HG03045 (cell line): ENCODE measurements around the gene FAM13A.
A peak's percentile ranks its signal among the peaks of the same experiment; 100 is the strongest.
"Not testable (repeated sequence)": the region's sequence is repeated elsewhere in the genome, so short reads cannot be mapped to it uniquely, and the experiment has no call there.

ENCODE experiments used
- ATAC-seq: cut with Tn5 transposase; IDR thresholded peaks from one replicate; pipeline ENCODE4 v1.9.1; 2021; ENCODE audit warnings: mild to moderate bottlenecking, moderate library complexity; ENCODE audit not compliant: unreplicated experiment

Gene FAM13A

GRCh38 chr4:89056953-89057398, at the start of gene FAM13A:
TSS of gene FAM13A (minus strand) at chr4:89057185. CDS start at chr4:89056964, 221 bp downstream.
- ATAC-seq, result peak; percentile 69

- ATAC-seq, result no peak
Observed at GRCh38 chr4:89105726-89106125, 48.7 kb upstream of the FAM13A start.

- ATAC-seq, result peak; percentile 95
Observed at GRCh38 chr4:89101256-89102161, 44.5 kb upstream of the FAM13A start.

GRCh38 chr4:89100853-89101252, 43.9 kb upstream of the FAM13A start:
- ATAC-seq, result peak; percentile 9

DNA sequence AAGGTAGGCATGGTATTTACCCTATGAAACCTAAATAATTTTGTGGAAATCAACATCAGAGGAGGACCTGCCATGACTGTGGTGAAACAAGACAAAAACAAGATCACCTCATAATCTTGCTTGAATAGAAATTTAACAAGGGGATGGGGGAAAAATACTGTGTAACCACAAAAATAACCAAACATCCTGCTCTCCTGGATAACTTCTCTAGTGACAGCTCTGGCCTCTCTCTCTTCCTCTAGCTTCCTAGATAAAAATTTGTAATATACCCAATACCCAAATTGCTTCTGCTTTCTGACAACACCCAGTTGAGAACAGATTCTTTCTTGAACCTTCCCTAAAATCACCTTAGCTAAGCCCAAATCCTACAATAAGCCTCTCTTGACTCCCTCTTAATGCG, 42.5 kb upstream of the FAM13A start:
- ATAC-seq, result no peak

GRCh38 chr4:89099034-89099433, 42.0 kb upstream of the FAM13A start:
- no peak for ATAC-seq

- ATAC-seq, result no peak
Observed at GRCh38 chr4:89078300-89078699, 21.3 kb upstream of the FAM13A start.

- ATAC-seq, result no peak
Observed at GRCh38 chr4:89077761-89078160, 20.8 kb upstream of the FAM13A start.

DNA sequence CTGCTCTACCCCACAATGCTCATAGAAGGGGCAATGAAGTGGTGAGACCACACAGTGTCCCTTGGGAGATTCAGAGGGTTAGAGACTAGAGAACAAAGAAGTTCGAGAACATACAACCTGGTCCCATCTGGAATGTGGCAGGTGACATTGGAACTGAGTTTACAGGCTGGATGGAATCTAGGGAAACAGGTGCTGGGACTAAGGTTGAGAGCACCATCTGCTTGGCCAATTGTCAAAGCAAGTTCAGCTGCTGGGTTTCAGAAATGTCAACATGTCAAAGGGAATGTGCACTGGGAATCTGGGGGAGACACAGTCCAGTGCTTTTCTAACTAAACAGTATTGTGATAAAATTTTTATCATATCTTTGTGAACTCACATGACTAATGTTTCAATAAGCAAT, 15.9 kb upstream of the FAM13A start:
- no peak for ATAC-seq

GRCh38 chr4:89071311-89071710, 14.3 kb upstream of the FAM13A start:
- no peak for ATAC-seq

DNA sequence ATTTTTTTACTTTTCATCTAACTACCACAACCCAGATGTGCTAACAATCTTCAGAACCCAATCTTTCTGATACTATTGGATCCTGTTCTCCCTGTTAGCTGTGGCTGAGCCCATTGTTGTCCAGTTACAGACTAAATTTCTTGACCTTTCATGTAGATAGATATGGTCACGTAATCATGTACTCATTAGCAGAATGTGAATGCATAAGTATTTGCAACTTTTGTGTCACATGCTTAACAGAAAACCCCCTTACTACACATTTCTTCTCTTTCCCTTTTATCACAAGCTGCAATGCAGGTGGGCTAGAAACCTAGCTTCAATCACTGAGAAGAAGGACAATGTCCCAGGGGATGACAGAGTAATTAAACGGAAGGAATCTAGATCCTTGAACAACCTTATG, 13.1 kb upstream of the FAM13A start:
- ATAC-seq, result peak; percentile 48

DNA sequence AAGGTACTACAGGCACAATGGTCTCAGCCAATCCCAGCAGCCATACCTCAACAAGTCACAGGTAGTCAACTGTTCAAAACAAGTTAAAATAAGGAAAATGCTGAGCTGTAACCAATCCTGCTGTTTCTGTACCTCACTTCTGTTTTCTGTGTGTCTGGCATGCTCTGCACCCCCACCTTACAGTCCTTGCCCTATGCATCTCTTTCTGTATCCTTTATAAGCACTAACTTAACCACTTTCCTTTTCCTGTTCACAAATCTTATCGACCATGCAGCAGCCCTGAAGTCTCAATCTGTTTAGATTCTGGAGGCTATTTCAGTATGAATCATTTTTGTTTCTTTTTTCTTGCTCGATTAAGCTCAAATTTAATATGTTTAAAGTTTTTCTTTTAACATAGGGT, 12.5 kb upstream of the FAM13A start:
- ATAC-seq, result peak; percentile 50

GRCh38 chr4:89067417-89067816, 10.4 kb upstream of the FAM13A start:
- no peak for ATAC-seq

DNA sequence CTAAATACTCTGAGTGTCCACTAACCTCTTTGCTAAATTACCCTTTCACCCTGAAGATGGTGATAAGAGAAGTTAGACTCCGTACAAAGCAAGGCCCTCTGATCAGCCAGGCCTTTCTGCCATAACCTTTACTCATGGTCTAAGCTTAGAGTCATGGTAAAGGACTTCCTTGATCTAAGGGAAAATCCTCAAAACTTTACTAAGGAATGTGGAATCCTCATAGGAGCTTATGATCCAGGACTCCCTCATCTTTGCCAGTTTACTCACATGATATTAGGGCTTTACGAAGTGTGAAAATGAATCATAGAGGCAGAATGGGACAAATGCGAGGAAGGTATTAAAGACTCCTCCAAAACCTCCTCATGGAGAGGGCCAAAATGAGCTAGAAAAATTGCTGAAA, 7.9 kb upstream of the FAM13A start:
- ATAC-seq, result no peak

DNA sequence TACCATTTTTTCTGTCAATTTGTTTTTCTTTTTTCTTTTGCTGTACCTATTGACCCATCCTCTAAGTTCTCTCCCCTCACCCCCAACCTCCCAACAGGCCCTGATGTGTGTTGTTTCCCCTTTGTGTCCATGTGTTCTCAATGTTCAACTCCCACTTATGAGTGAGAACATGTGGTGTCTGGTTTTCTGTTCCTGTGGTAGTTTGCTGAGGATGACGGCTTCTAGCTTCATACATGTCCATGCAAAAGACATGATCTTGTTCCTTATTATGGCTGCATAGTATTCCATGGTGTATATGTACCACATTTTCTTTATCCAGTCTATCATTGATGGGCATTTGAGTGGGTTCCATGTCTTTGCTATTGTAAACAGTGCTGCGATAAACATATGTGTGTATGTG, 859 bp upstream of the FAM13A start:
- ATAC-seq, result not testable (repeated sequence)

- ATAC-seq, result peak; percentile 40
Observed at GRCh38 chr4:89056292-89056952, 563 bp downstream of the FAM13A start.

DNA sequence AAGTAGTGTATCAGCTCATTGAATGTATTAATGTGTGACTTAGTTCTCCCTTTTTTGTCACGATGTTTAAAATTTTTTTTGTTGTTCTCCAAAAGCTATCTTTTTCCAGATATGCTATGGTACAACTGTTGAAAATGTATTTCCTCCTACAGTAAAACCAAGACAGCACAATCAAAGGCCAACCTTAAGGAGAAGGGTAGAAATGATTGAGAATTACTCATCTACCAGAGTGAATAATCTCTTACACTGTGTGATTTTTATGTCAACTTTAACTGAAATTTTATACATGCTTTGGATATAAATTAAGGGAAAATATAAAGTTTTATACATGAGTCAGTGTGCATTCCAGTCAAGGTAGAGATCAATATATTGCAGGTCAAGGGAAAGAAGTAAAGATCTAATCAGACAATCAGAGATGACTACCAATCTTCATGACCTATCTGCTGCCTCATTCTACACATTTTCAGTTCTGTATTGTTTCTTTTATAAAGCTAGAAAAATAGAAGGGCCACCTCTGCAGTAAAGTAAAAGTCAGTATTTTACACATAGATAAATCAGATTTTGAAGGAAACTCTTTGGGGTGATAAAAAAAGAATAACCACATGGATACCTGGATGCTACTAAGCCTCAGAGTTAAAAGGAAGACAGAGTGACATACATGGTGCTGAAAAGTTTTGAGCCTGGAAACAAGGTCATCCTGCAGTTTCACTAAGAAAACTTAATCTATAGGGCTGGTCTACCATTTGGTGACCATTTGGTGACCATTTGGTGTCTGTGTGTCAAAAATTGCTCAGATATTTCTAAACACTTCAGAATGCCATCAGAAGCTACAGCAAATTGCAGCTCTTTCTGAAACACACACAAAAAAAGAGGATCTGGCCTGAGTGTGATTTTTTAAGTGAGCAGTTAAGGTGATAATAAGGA, 1.6 kb downstream of the FAM13A start:
- ATAC-seq, result no peak

- ATAC-seq, result no peak
Observed at GRCh38 chr4:89054627-89055026, 2.4 kb downstream of the FAM13A start.

GRCh38 chr4:89049853-89050252, 7.1 kb downstream of the FAM13A start:
- ATAC-seq, result no peak

DNA sequence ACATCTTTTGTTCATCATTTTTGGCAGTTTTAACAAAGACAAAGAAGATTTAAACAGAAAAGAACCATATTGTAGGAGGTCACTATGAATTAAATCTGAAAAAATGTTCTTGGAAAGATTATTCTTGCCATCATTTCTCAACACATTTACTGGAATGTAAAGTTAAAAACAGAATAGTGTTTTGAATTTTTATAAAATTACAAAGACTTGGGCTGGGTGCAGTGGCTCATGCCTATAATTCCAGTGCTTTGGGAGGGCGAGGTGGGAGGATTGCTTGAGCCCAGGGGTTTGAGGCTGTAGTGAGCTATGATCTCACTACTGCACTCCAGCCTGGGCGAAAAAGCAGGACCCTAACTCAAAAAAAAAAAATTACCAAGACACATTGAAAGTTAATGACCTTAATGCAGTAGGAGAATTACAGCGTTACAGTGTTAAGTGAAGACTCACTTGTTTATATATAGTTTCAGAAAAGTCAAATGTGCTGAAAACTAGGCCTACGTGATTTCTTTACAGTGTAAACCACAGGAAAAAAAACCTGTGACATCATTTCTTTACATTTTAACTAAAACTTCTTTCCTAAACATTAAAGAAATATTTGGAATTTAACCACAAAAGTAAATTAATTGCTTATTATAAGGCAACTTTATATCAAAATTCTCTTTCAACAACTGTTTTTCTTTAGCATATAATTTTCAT, 7.9 kb downstream of the FAM13A start:
- ATAC-seq, result no peak
